Bone marrow (tissue), 2 donors: ENCODE measurements around the gene SMIM1.
"Not testable (repeated sequence)": the region's sequence is repeated elsewhere in the genome, so short reads cannot be mapped to it uniquely, and the experiment has no call there.

Experiments
- DNase-seq, 2 donors: peaks; one replicate each; lab custom pipeline; 2025; lab: John Stamatoyannopoulos, UW

SMIM1 gene

GRCh38 chr1:3736708-3737107 is 35.8 kb upstream of the SMIM1 start:
- DNase-seq: no peak

GRCh38 chr1:3738943-3739342 is 33.6 kb upstream of the SMIM1 start:
- DNase-seq: no peak

- DNase-seq: no peak
Measured at GRCh38 chr1:3740042-3740441, 32.5 kb upstream of the SMIM1 start.

GRCh38 chr1:3740752-3741151 is 31.8 kb upstream of the SMIM1 start:
- no peak for DNase-seq

GRCh38 chr1:3741566-3742438 is 30.7 kb upstream of the SMIM1 start:
- DNase-seq: no peak

GRCh38 chr1:3742439-3743298 is 29.9 kb upstream of the SMIM1 start:
- DNase-seq: no peak

- DNase-seq: no peak
Measured at GRCh38 chr1:3743421-3743820, 29.1 kb upstream of the SMIM1 start.

- no peak for DNase-seq
Measured at GRCh38 chr1:3743826-3744225, 28.7 kb upstream of the SMIM1 start.

- no peak for DNase-seq
Measured at GRCh38 chr1:3744646-3745045, 27.9 kb upstream of the SMIM1 start.

- no peak for DNase-seq
Measured at GRCh38 chr1:3745071-3745470, 27.5 kb upstream of the SMIM1 start.

GRCh38 chr1:3745590-3746381 is 26.8 kb upstream of the SMIM1 start:
- no peak for DNase-seq

GRCh38 chr1:3746389-3746829 is 26.1 kb upstream of the SMIM1 start:
- DNase-seq: no peak

GRCh38 chr1:3746830-3747521 is 25.6 kb upstream of the SMIM1 start:
- DNase-seq: peak; percentile 40 to 60

GRCh38 chr1:3747522-3747848 is 25.1 kb upstream of the SMIM1 start:
- DNase-seq: no peak

- DNase-seq: no peak
Measured at GRCh38 chr1:3747903-3748302, 24.6 kb upstream of the SMIM1 start.

GRCh38 chr1:3748316-3748900 is 24.1 kb upstream of the SMIM1 start:
- not testable (repeated sequence) for DNase-seq

GRCh38 chr1:3749512-3749911 is 23.0 kb upstream of the SMIM1 start:
- no peak for DNase-seq

- DNase-seq: no peak
Measured at GRCh38 chr1:3750741-3751140, 21.8 kb upstream of the SMIM1 start.

- no peak for DNase-seq
Measured at GRCh38 chr1:3752400-3752945, 20.1 kb upstream of the SMIM1 start, which contains the start of gene CCDC27. CCDC27 (plus strand) TSS chr1:3752450; CDS start chr1:3752482, 32 bp downstream.

- no peak for DNase-seq
Measured at GRCh38 chr1:3753656-3754454, 18.7 kb upstream of the SMIM1 start.
